Loucy (cell line): ENCODE measurements around the gene TTC16.

ENCODE experiments used
- H2AFZ ChIP-seq: fragments of 200-600 bp; sonication (generic); 2 replicates; pipeline ENCODE4 v1.6.0; 2016; ENCODE audit warnings: antibody characterized with exemption, mild to moderate bottlenecking, low read length, moderate library complexity
- H3F3A ChIP-seq: fragments of 200-600 bp; 2 replicates; pipeline ENCODE4 v1.6.0; 2016; ENCODE audit warnings: antibody characterized with exemption, low read depth, mild to moderate bottlenecking
- H3K27me3 ChIP-seq: fragments of 200-600 bp; sonication (generic); 2 replicates; pipeline ENCODE4 v1.6.1; 2014; ENCODE audit warnings: low read length, mild to moderate bottlenecking; ENCODE audit not compliant: insufficient read depth, poor library complexity, severe bottlenecking
- H3K36me3 ChIP-seq: fragments of 200-600 bp; sonication (generic); 2 replicates; pipeline ENCODE4 v1.6.1; 2016; ENCODE audit warnings: low read length; ENCODE audit not compliant: insufficient read depth
- H3K4me1 ChIP-seq: fragments of 200-600 bp; sonication (generic); 2 replicates; pipeline ENCODE4 v1.5.1; 2014; ENCODE audit warnings: low read length, mild to moderate bottlenecking; ENCODE audit not compliant: insufficient read depth, poor library complexity, severe bottlenecking
- H3K4me2 ChIP-seq: fragments of 200-600 bp; sonication (generic); 2 replicates; pipeline ENCODE4 v1.6.0; 2014; ENCODE audit warnings: antibody characterized with exemption, low read length, low read depth, mild to moderate bottlenecking; ENCODE audit not compliant: poor library complexity, severe bottlenecking
- H3K4me3 ChIP-seq: fragments of 200-600 bp; sonication (generic); 2 replicates; pipeline ENCODE4 v1.5.1; 2014; ENCODE audit warnings: low read length, mild to moderate bottlenecking, mixed read lengths; ENCODE audit not compliant: poor library complexity, severe bottlenecking
- H3K79me2 ChIP-seq: fragments of 200-600 bp; sonication (generic); 2 replicates; pipeline ENCODE4 v1.6.1; 2014; ENCODE audit warnings: low read length; ENCODE audit not compliant: insufficient read depth
- H3K9ac ChIP-seq: fragments of 200-600 bp; sonication (generic); 2 replicates; pipeline ENCODE4 v1.6.0; 2014; ENCODE audit warnings: mild to moderate bottlenecking, low read depth, low read length, moderate library complexity; ENCODE audit not compliant: poor library complexity, severe bottlenecking
- H3K9me2 ChIP-seq: fragments of 200-600 bp; sonication (generic); replicated peaks from 2 replicates; pipeline ENCODE4 v1.6.1; 2016; ENCODE audit warnings: low read depth, low read length, mixed read lengths
- H3K9me3 ChIP-seq: fragments of 200-600 bp; sonication (generic); 2 replicates; pipeline ENCODE4 v1.6.1; 2014; ENCODE audit warnings: mild to moderate bottlenecking, antibody characterized with exemption, low read length, low read depth; ENCODE audit not compliant: insufficient read depth
- H4K20me1 ChIP-seq: fragments of 200-600 bp; sonication (generic); 2 replicates; pipeline ENCODE4 v1.6.0; 2014; ENCODE audit warnings: antibody characterized with exemption, low read length, mild to moderate bottlenecking; ENCODE audit not compliant: insufficient read depth, poor library complexity, severe bottlenecking
- CTCF ChIP-seq: fragments of 200-600 bp; sonication (generic); conservative IDR thresholded peaks from 2 replicates; pipeline ENCODE4 v1.5.1; 2014; ENCODE audit warnings: mild to moderate bottlenecking, antibody characterized with exemption, low read length
- EZH2phosphoT487 ChIP-seq: fragments of 200-600 bp; IDR thresholded peaks from 2 replicates; pipeline ENCODE4 v1.6.1; 2018; ENCODE audit warnings: antibody characterized with exemption, mild to moderate bottlenecking, moderate library complexity, borderline replicate concordance

Gene TTC16

DNA sequence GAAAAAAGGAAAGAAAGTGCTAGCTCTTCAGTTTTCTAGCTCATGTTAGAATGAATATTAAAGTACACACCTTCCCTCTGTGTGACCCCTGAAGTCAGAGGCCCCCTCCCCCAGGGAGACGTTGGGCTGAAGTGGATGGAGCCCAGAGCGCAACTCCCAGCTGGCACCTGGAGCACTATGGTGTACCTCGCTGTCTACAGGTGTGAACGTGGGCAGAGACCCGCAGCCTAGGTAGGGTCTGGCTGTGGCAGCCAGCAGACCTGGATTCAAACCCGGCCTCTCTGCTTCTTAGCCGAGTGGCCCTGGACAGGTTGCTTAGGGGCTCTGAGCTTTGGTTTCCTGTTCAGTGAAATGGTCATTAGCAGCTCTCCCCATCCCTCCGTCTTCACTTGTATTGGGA, 12.9 kb downstream of the TTC16 start:
- H3K9me2 ChIP-seq: no peaks in the 10 kb centered on the region
- H3K36me3 ChIP-seq: no peaks in the 10 kb centered on the region
- H2AFZ ChIP-seq: no peak overlapping the region
- H3K9ac ChIP-seq: no peak overlapping the region
- H3K4me2 ChIP-seq: no peak overlapping the region
- no peaks in the 10 kb centered on the region for H3F3A ChIP-seq
- H3K27me3 ChIP-seq: no peaks in the 10 kb centered on the region
- no peaks in the 10 kb centered on the region for H3K9me3 ChIP-seq
- peaks cover 4% of the 10 kb centered on the region for H3K4me1 ChIP-seq
- peaks cover under 1% of the 10 kb centered on the region for H4K20me1 ChIP-seq
- H3K79me2 ChIP-seq: peaks cover 3% of the 10 kb centered on the region; the same call in 1 of the 2 replicates
- TF ChIP-seq CTCF: no peak
- no peak for TF ChIP-seq EZH2phosphoT487
- H3K4me3 ChIP-seq: no peak overlapping the region

GRCh38 chr9:127729522-127730256, 13.8 kb downstream of the TTC16 start:
- no peaks in the 10 kb centered on the region for H3K36me3 ChIP-seq
- H3K9me2 ChIP-seq: no peaks in the 10 kb centered on the region
- no peak overlapping the region for H3K4me2 ChIP-seq
- H2AFZ ChIP-seq: no peak overlapping the region
- no peaks in the 10 kb centered on the region for H3K27me3 ChIP-seq
- no peak overlapping the region for H3K9ac ChIP-seq
- no peaks in the 10 kb centered on the region for H3K9me3 ChIP-seq
- H4K20me1 ChIP-seq: peaks cover 5% of the 10 kb centered on the region
- H3F3A ChIP-seq: no peaks in the 10 kb centered on the region
- H3K4me3 ChIP-seq: no peak overlapping the region
- H3K4me1 ChIP-seq: peaks cover 10% of the 10 kb centered on the region
- TF ChIP-seq CTCF (no peak), EZH2phosphoT487 (no peak)
- H3K79me2 ChIP-seq: peaks cover 9% of the 10 kb centered on the region

DNA sequence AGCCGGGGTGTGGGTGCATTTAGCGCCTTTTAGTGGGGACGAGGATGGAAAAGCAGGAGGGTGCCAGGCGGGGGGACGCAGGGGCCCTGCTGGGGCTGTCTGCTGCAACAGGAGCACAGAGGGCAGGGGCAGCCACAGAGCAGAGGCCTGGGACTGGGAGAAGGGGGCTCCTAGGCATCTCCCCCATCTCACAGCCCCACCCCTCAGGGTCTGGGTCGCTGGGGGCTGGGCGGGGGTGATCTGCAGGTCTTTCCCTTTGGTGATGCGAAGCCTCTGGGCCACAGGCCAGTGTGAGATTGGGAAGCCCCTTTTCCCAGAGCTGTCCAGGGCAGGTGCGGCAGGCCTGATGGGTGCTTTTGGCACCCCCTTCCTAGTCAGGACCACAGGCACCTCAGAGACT, 14.4 kb downstream of the TTC16 start:
- no peak for TF ChIP-seq CTCF
- TF ChIP-seq EZH2phosphoT487: no peak
- H3K9me2 ChIP-seq: no peaks in the 10 kb centered on the region

More for the DNA sequence above, 14.4 kb downstream of the TTC16 start:
- Histone ChIP-seq H3K36me3 (no peaks in the 10 kb centered on the region), H4K20me1 (peaks cover 5% of the 10 kb centered on the region), H3K27me3 (no peaks in the 10 kb centered on the region), H3K4me1 (peaks cover 10% of the 10 kb centered on the region), H3K9me3 (no peaks in the 10 kb centered on the region), H3F3A (no peaks in the 10 kb centered on the region), H2AFZ (no peak overlapping the region), H3K4me3 (no peak overlapping the region), H3K4me2 (no peak overlapping the region), H3K9ac (no peak overlapping the region), H3K79me2 (peaks cover 9% of the 10 kb centered on the region)
